DMS 273 treated with DMSO at 0.1 percent for 48 hours (cell line): ENCODE results near the gene TRIM34.
"Not testable (repeated sequence)": the region's sequence is repeated elsewhere in the genome, so short reads cannot be mapped to it uniquely, and the experiment has no call there.

ENCODE experiments used
- DNase-seq: peaks from one replicate; lab custom pipeline; 2025; lab: John Stamatoyannopoulos, UW

TRIM34 gene

GRCh38 chr11:5620651-5621521 lies 3.9 kb upstream of the TRIM34 start:
- no peak for DNase-seq

- no peak for DNase-seq
Observed at GRCh38 chr11:5621580-5621979, 3.2 kb upstream of the TRIM34 start.

- no peak for DNase-seq
Observed at GRCh38 chr11:5622802-5623201, 2.0 kb upstream of the TRIM34 start.

- no peak for DNase-seq
Observed at GRCh38 chr11:5625281-5625680, 480 bp downstream of the TRIM34 start.

- no peak for DNase-seq
Observed at GRCh38 chr11:5626196-5626595, 1.4 kb downstream of the TRIM34 start.

GRCh38 chr11:5631417-5631816 lies 6.6 kb downstream of the TRIM34 start:
- no peak for DNase-seq

- DNase-seq = no peak
Observed at GRCh38 chr11:5631969-5632635, 7.3 kb downstream of the TRIM34 start.

- no peak for DNase-seq
Observed at GRCh38 chr11:5639953-5640352, 15.2 kb downstream of the TRIM34 start.

- no peak for DNase-seq
Observed at GRCh38 chr11:5643585-5643984, 18.8 kb downstream of the TRIM34 start.

GRCh38 chr11:5646139-5646538 lies 21.3 kb downstream of the TRIM34 start:
- no peak for DNase-seq

- no peak for DNase-seq
Observed at GRCh38 chr11:5655474-5655873, 30.7 kb downstream of the TRIM34 start.

GRCh38 chr11:5656956-5657355 lies 32.2 kb downstream of the TRIM34 start:
- not testable (repeated sequence) for DNase-seq

GRCh38 chr11:5658318-5658717 lies 33.5 kb downstream of the TRIM34 start:
- DNase-seq = no peak

GRCh38 chr11:5663511-5663910 lies 38.7 kb downstream of the TRIM34 start:
- no peak for DNase-seq

- DNase-seq = no peak
Observed at GRCh38 chr11:5665051-5665570, 40.3 kb downstream of the TRIM34 start.

GRCh38 chr11:5665746-5666401 lies 41.1 kb downstream of the TRIM34 start:
- DNase-seq = no peak

- DNase-seq = no peak
Observed at GRCh38 chr11:5666402-5666793, 41.6 kb downstream of the TRIM34 start.

- DNase-seq = no peak
Observed at GRCh38 chr11:5671831-5672230, 47.0 kb downstream of the TRIM34 start.

- DNase-seq = no peak
Observed at GRCh38 chr11:5674391-5674790, 49.6 kb downstream of the TRIM34 start.

- no peak for DNase-seq
Observed at GRCh38 chr11:5679811-5680210, 55.0 kb downstream of the TRIM34 start.

GRCh38 chr11:5682890-5683441 lies 58.2 kb downstream of the TRIM34 start:
- not testable (repeated sequence) for DNase-seq

GRCh38 chr11:5683620-5684019 lies 58.8 kb downstream of the TRIM34 start:
- DNase-seq = not testable (repeated sequence)
